ENCODE measurements around the gene GTPBP6. TPM values are rescaled to one million over a fixed set of nuclear protein-coding genes. Genes with fewer than 3 reads are reported as not detected.
"Not testable (repeated sequence)": the region's sequence is repeated elsewhere in the genome, so short reads cannot be mapped to it uniquely, and the experiment has no call there.

The GTPBP6 gene
- total RNA-seq, 1 experiment from 2014 or later = 72.4 TPM

- Histone ChIP-seq H3K9me3 (peaks cover 10% of the 10 kb centered on the region; the same call in 1 of the 2 replicates), H3K4me3 (ENCODE audit: low read depth, low read length) (no peak overlapping the region), H3K36me3 (ENCODE audit: control insufficient read depth, insufficient read depth, low read length) (no peaks in the 10 kb centered on the region), H3K4me1 (no peaks in the 10 kb centered on the region), H3K27me3 (replicated peaks; ENCODE audit: control insufficient read depth, insufficient read depth, low read length) (no peaks in the 10 kb centered on the region)
- ChIA-PET POLR2A (no interaction called here), CTCF (no interaction called here)
- peaks cover 65% of the 10 kb centered on the region for H3K36me3 Mint-ChIP-seq (ENCODE audit: insufficient read depth, unreplicated experiment)
- no peaks in the 10 kb centered on the region for H3K4me1 Mint-ChIP-seq (ENCODE audit: low read depth, unreplicated experiment)
- BruUV-seq (replicated peaks) = no TSS peak
- H3K4me3 Mint-ChIP-seq (ENCODE audit: unreplicated experiment) = no peak overlapping the region
- H3K9me3 Mint-ChIP-seq (ENCODE audit: unreplicated experiment) = no peaks in the 10 kb centered on the region
- no peak for TF ChIP-seq CTCF (IDR thresholded peaks at IDR 0.05; ENCODE audit: insufficient read depth in 1 of 2, low read depth in 1 of 2, low read length in 1 of 2, severe bottlenecking in 1 of 2, unreplicated experiment in 1 of 2)
- H3K27me3 Mint-ChIP-seq (ENCODE audit: insufficient read depth, unreplicated experiment) = no peaks in the 10 kb centered on the region
- intact Hi-C loops (cut with micrococcal nuclease; ENCODE audit: unreplicated experiment) = no loop called here
- DNase-seq = no peak
- H3K27ac Mint-ChIP-seq (ENCODE audit: unreplicated experiment) = no peak overlapping the region
Observed at GRCh38 chrX:331151-331824, 12.7 kb upstream of the GTPBP6 start.

- POLR2A ChIA-PET = no interaction called here
- Mint-ChIP-seq H3K36me3 (ENCODE audit: insufficient read depth, unreplicated experiment) (peaks cover 62% of the 10 kb centered on the region), H3K27me3 (ENCODE audit: insufficient read depth, unreplicated experiment) (no peaks in the 10 kb centered on the region), H3K4me1 (ENCODE audit: low read depth, unreplicated experiment) (no peaks in the 10 kb centered on the region), H3K4me3 (ENCODE audit: unreplicated experiment) (no peak overlapping the region), H3K9me3 (ENCODE audit: unreplicated experiment) (no peaks in the 10 kb centered on the region), H3K27ac (ENCODE audit: unreplicated experiment) (no peak overlapping the region)
- DNase-seq = no peak
- peaks cover 10% of the 10 kb centered on the region; the same call in 1 of the 2 replicates for H3K9me3 ChIP-seq
- BruUV-seq (replicated peaks) = no TSS peak
- no peak for TF ChIP-seq CTCF (IDR thresholded peaks at IDR 0.05; ENCODE audit: insufficient read depth in 1 of 2, low read depth in 1 of 2, low read length in 1 of 2, severe bottlenecking in 1 of 2, unreplicated experiment in 1 of 2)
- intact Hi-C loops (cut with micrococcal nuclease; ENCODE audit: unreplicated experiment) = no loop called here
- no peaks in the 10 kb centered on the region for H3K4me1 ChIP-seq
- no peaks in the 10 kb centered on the region for H3K36me3 ChIP-seq (ENCODE audit: control insufficient read depth, insufficient read depth, low read length)
- H3K4me3 ChIP-seq (ENCODE audit: low read depth, low read length) = no peak overlapping the region
- no peaks in the 10 kb centered on the region for H3K27me3 ChIP-seq (replicated peaks; ENCODE audit: control insufficient read depth, insufficient read depth, low read length)
- CTCF ChIA-PET = no interaction called here
Observed at GRCh38 chrX:330726-331150, 12.1 kb upstream of the GTPBP6 start.

- BruUV-seq (replicated peaks); CTCF ChIA-PET; H3K36me3 ChIP-seq (ENCODE audit: control insufficient read depth, insufficient read depth, low read length); H3K27me3 ChIP-seq (replicated peaks; ENCODE audit: control insufficient read depth, insufficient read depth, low read length); H3K27ac Mint-ChIP-seq (ENCODE audit: unreplicated experiment); intact Hi-C loops (cut with micrococcal nuclease; ENCODE audit: unreplicated experiment); POLR2A ChIA-PET; H3K4me1 Mint-ChIP-seq (ENCODE audit: low read depth, unreplicated experiment); H3K27me3 Mint-ChIP-seq (ENCODE audit: insufficient read depth, unreplicated experiment); H3K4me1 ChIP-seq; H3K4me3 Mint-ChIP-seq (ENCODE audit: unreplicated experiment); H3K9me3 ChIP-seq; DNase-seq; H3K9me3 Mint-ChIP-seq (ENCODE audit: unreplicated experiment); H3K4me3 ChIP-seq (ENCODE audit: low read depth, low read length): not testable (repeated sequence)
- peaks cover 58% of the 10 kb centered on the region for H3K36me3 Mint-ChIP-seq (ENCODE audit: insufficient read depth, unreplicated experiment)
Observed at GRCh38 chrX:330141-330725, 11.6 kb upstream of the GTPBP6 start.

Measured in Caco-2 (cell line).